Mesothelial cell of epicardium (in vitro differentiated cells): Measurements from ENCODE around the gene CA12. TPM values are rescaled to one million over a fixed set of nuclear protein-coding genes. Genes with fewer than 3 reads are reported as not detected.
A peak's percentile ranks its signal among the peaks of the same experiment; 100 is the strongest.

ENCODE experiments used
- DNase-seq, 2 experiments: peaks; one replicate each; pipeline ENCODE4 v3.0.0; 2021; ENCODE audit warnings: low spot score in 2 of 2; ENCODE audit not compliant: unreplicated experiment in 2 of 2
- H3K27ac Mint-ChIP-seq: 2 replicates; pipeline ENCODE4 v1.8.0; 2021; ENCODE audit warnings: mixed read lengths
- H3K27me3 Mint-ChIP-seq: 2 replicates; pipeline ENCODE4 v1.8.0; 2021; ENCODE audit warnings: low read depth, mixed read lengths
- H3K36me3 Mint-ChIP-seq: 2 replicates; pipeline ENCODE4 v1.8.0; 2021; ENCODE audit warnings: mixed read lengths
- H3K4me1 Mint-ChIP-seq: 2 replicates; pipeline ENCODE4 v1.8.0; 2021; ENCODE audit warnings: mixed read lengths
- H3K4me3 Mint-ChIP-seq: 2 replicates; pipeline ENCODE4 v1.8.0; 2021; ENCODE audit warnings: mild to moderate bottlenecking, moderate library complexity, mixed read lengths
- H3K9me3 Mint-ChIP-seq: 2 replicates; pipeline ENCODE4 v1.8.0; 2021; ENCODE audit warnings: mixed read lengths
- total RNA-seq: library from RNA; stranded (reverse); gene quantifications from 3 replicates; pipeline ENCODE4 v1.2.1, GENCODE V29; 2021
- TF ChIP-seq, protein P1 (sequence below): fragments of 200-600 bp; sonication (generic); IDR thresholded peaks from one replicate; pipeline ENCODE4 v1.5.0; 2021; ENCODE audit warnings: antibody characterized with exemption; ENCODE audit not compliant: unreplicated experiment

Gene CA12
- total RNA-seq, 1 donor from 2014 or later = 1.6 TPM

- H3K27me3 Mint-ChIP-seq = no peaks in the 10 kb centered on the region
- no peak for DNase-seq
- no peaks in the 10 kb centered on the region for H3K36me3 Mint-ChIP-seq
- no peak overlapping the region for H3K27ac Mint-ChIP-seq
- no peaks in the 10 kb centered on the region for H3K9me3 Mint-ChIP-seq
- peaks cover 36% of the 10 kb centered on the region for H3K4me1 Mint-ChIP-seq
- H3K4me3 Mint-ChIP-seq = no peak overlapping the region
- TF ChIP-seq, protein P1, sequence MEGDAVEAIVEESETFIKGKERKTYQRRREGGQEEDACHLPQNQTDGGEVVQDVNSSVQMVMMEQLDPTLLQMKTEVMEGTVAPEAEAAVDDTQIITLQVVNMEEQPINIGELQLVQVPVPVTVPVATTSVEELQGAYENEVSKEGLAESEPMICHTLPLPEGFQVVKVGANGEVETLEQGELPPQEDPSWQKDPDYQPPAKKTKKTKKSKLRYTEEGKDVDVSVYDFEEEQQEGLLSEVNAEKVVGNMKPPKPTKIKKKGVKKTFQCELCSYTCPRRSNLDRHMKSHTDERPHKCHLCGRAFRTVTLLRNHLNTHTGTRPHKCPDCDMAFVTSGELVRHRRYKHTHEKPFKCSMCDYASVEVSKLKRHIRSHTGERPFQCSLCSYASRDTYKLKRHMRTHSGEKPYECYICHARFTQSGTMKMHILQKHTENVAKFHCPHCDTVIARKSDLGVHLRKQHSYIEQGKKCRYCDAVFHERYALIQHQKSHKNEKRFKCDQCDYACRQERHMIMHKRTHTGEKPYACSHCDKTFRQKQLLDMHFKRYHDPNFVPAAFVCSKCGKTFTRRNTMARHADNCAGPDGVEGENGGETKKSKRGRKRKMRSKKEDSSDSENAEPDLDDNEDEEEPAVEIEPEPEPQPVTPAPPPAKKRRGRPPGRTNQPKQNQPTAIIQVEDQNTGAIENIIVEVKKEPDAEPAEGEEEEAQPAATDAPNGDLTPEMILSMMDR = no peak
Observed at GRCh38 chr15:63391669-63392360, 10.2 kb upstream of the CA12 start.

- peaks cover 36% of the 10 kb centered on the region for H3K4me1 Mint-ChIP-seq
- no peak for DNase-seq
- H3K9me3 Mint-ChIP-seq = no peaks in the 10 kb centered on the region
- TF ChIP-seq, protein P1 = no peak
- H3K27me3 Mint-ChIP-seq = no peaks in the 10 kb centered on the region
- H3K4me3 Mint-ChIP-seq = no peak overlapping the region
- H3K36me3 Mint-ChIP-seq = no peaks in the 10 kb centered on the region
- H3K27ac Mint-ChIP-seq = peak overlapping the region; percentile 69
Observed at GRCh38 chr15:63390689-63391088, 9.0 kb upstream of the CA12 start.

- Mint-ChIP-seq H3K27me3 (no peaks in the 10 kb centered on the region), H3K27ac (peak overlapping the region; percentile 69), H3K4me3 (no peak overlapping the region), H3K4me1 (peaks cover 36% of the 10 kb centered on the region), H3K9me3 (no peaks in the 10 kb centered on the region), H3K36me3 (no peaks in the 10 kb centered on the region)
- TF ChIP-seq, protein P1 = no peak
- peak; percentile 41 to 72 for DNase-seq
Observed at GRCh38 chr15:63389902-63390670, 8.4 kb upstream of the CA12 start.

DNA sequence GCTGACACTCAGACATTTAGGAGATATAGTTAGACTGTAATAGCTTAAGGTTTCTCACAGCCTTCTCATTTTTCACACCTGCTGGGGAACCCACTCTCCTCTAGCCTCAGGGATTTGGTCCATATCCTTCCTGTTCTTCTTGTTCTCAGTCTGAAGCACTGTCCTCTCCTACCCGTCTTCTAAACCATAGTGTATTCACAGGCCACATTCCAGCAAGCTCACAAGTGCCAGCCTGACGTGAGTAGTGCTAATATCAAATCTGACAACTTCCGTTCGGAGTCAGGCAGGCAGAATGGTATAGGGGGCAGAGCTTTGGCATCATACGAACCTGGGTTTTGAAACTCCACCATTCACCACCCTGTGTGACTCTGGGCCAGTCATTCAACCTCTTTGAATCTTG lies 6.9 kb upstream of the CA12 start:
- Mint-ChIP-seq H3K27me3 (peaks cover 9% of the 10 kb centered on the region), H3K36me3 (no peaks in the 10 kb centered on the region), H3K4me1 (peaks cover 36% of the 10 kb centered on the region), H3K4me3 (no peak overlapping the region), H3K27ac (no peak overlapping the region), H3K9me3 (no peaks in the 10 kb centered on the region)
- TF ChIP-seq, protein P1 = no peak
- DNase-seq = no peak

DNA sequence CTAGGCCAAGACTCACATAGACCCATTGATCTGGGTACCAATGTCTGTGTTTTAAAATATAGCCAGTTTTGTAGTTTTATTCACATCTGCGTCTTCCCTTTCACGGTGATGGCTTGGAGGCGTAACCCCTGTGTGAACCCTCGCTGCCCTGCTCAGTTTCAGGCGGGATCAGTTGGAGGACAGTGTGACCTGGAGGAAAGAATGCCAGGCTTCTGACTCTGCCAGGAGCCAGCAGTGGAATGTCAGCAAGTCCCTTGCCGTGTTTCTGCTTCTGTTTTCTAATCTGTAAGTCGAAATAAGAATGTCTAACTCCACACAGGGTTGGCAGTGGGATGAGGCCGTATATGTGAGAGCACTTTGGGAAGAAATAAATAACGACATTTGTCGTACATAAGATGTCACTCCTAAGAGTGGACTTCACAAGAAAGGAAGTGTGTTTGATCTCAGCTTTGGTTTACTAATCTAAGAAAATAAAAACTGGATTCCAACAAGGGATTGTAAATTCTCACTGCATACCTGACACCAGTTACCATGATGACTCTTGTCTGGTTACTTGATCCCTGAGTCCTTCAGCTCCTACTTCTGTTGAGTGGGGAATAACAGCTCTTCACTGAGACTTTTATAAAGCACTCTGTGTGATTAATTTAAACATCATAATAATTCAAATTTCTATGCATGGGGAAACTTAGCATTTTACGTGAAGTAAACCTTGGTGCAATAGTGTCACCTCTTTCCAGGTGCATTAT lies 6.3 kb upstream of the CA12 start:
- peaks cover 12% of the 10 kb centered on the region for H3K27me3 Mint-ChIP-seq
- H3K9me3 Mint-ChIP-seq = no peaks in the 10 kb centered on the region
- H3K27ac Mint-ChIP-seq = peak overlapping the region; percentile 26
- TF ChIP-seq, protein P1 = no peak
- no peak for DNase-seq
- H3K4me3 Mint-ChIP-seq = no peak overlapping the region
- peaks cover 39% of the 10 kb centered on the region for H3K4me1 Mint-ChIP-seq
- H3K36me3 Mint-ChIP-seq = no peaks in the 10 kb centered on the region
